K562 (cell line): Measurements from ENCODE around the gene PRSS53. TPM values are rescaled to one million over a fixed set of nuclear protein-coding genes. Genes with fewer than 3 reads are reported as not detected.

Experiments used
- ATAC-seq: fragments of 200-7000 bp; cut with Tn5 transposase; 3 replicates; pipeline ENCODE4 v1.9.1; 2020; ENCODE audit warnings: moderate library complexity
- BruUV-seq: library from RNA; stranded (reverse); fragments of 400-500 nt; replicated peaks from 2 replicates; lab custom pipeline; 2021; lab: Mats Ljungman, UMichigan
- CTCF ChIA-PET: fragments of 300-600 bp; formaldehyde crosslinking; extraction: SDS; loops from one replicate; lab custom pipeline; 2021; ENCODE audit warnings: low intra/inter-chr PET ratio; lab: Yijun Ruan, JAX
- POLR2A ChIA-PET: fragments of 300-600, 350-650 bp; sonication (Branson Sonifier 250); formaldehyde crosslinking; extraction: SDS; loops from one replicate; lab custom pipeline; 2021; ENCODE audit warnings: antibody characterized with exemption, inconsistent platforms; lab: Yijun Ruan, JAX
- DNase-seq, 4 experiments: peaks; one replicate each; pipeline versions ENCODE4 v3.0.0 to v3.0.0-alpha.2; 2011 to 2018; ENCODE audit warnings: low spot score in 3 of 4, mixed read lengths in 3 of 4; ENCODE audit errors: extremely low read depth in 1 of 4
- FAIRE-seq: peaks from 2 replicates; lab custom pipeline; 2011; peaks lifted over from hg19 to GRCh38; lab: Jason Lieb, UNC
- H2AFZ ChIP-seq: 2 replicates; pipeline ENCODE4 v1.6.0; 2011; ENCODE audit warnings: low read depth, low read length, control low read depth, inconsistent platforms
- H3K27ac ChIP-seq: fragments of 200-600 bp; 3 replicates; pipeline ENCODE4 v1.8.0; 2011; ENCODE audit warnings: low read depth, mild to moderate bottlenecking, control low read depth, inconsistent platforms, low read length, moderate library complexity, mixed read lengths; ENCODE audit errors: extremely low read depth
- H3K27me3 ChIP-seq, 2 experiments: fragments of 300-600 bp in 1 of 2; 2 replicates in 1 of 2; 3 replicates in 1 of 2; pipeline versions ENCODE4 v1.6.0 to v1.8.0; 2011; ENCODE audit warnings: inconsistent platforms in 2 of 2, low read length in 2 of 2, mild to moderate bottlenecking in 1 of 2, mixed read lengths in 1 of 2, moderate library complexity in 1 of 2; ENCODE audit not compliant: control insufficient read depth in 2 of 2, insufficient read depth in 2 of 2
- H3K36me3 ChIP-seq: fragments of 300-600 bp; 3 replicates; pipeline ENCODE4 v1.8.0; 2011; ENCODE audit warnings: mild to moderate bottlenecking, low read length, inconsistent platforms; ENCODE audit not compliant: control insufficient read depth, insufficient read depth
- H3K4me1 ChIP-seq, 2 experiments: fragments of 200-600 bp in 1 of 2; replicated peaks in 1 of 2; 2 replicates in 1 of 2; 3 replicates in 1 of 2; pipeline versions ENCODE4 v1.5.1 to v1.8.0; 2011; ENCODE audit warnings: inconsistent platforms in 2 of 2, low read length in 2 of 2, mild to moderate bottlenecking in 1 of 2, mixed read lengths in 1 of 2, moderate library complexity in 1 of 2; ENCODE audit not compliant: control insufficient read depth in 2 of 2, insufficient read depth in 2 of 2
- H3K4me2 ChIP-seq: 2 replicates; pipeline ENCODE4 v1.6.1; 2011; ENCODE audit warnings: low read length, control low read depth, inconsistent platforms, mixed read lengths; ENCODE audit not compliant: insufficient read depth
- H3K4me3 ChIP-seq: fragments of 200-600 bp; sonication (generic), shearing (Covaris generic); 2 replicates; pipeline ENCODE4 v1.5.1; 2016; ENCODE audit warnings: control low read depth, inconsistent platforms
- H3K79me2 ChIP-seq: fragments of 200-600 bp; 3 replicates; pipeline ENCODE4 v1.8.0; 2011; ENCODE audit warnings: low read length, inconsistent platforms; ENCODE audit not compliant: control insufficient read depth, insufficient read depth
- H3K9ac ChIP-seq, 2 experiments: 2 replicates each; pipeline versions ENCODE4 v1.6.0 to v1.6.1; 2011; ENCODE audit warnings: low read depth in 2 of 2, low read length in 2 of 2, control low read depth in 1 of 2, inconsistent platforms in 1 of 2, mild to moderate bottlenecking in 1 of 2, mixed read lengths in 1 of 2; ENCODE audit not compliant: insufficient read depth in 1 of 2
- H3K9me1 ChIP-seq: one replicate; pipeline ENCODE4 v1.6.0; 2011; ENCODE audit warnings: inconsistent platforms, mild to moderate bottlenecking, low read length, moderate library complexity; ENCODE audit not compliant: control insufficient read depth, insufficient read depth
- H3K9me3 ChIP-seq: replicated peaks from 2 replicates; pipeline ENCODE4 v1.5.1; 2011; ENCODE audit warnings: low read depth, low read length, inconsistent platforms; ENCODE audit not compliant: control insufficient read depth, insufficient read depth
- H4K20me1 ChIP-seq: replicated peaks from 2 replicates; pipeline ENCODE4 v1.6.1; 2011; ENCODE audit warnings: low read length, inconsistent platforms, mixed read lengths; ENCODE audit not compliant: control insufficient read depth, insufficient read depth
- ATF4 ChIP-seq: fragments of 450-650 bp; formaldehyde crosslinking; IDR thresholded peaks from 2 replicates; pipeline ENCODE4 v1.4.0; 2022; ENCODE audit warnings: mild to moderate bottlenecking, moderate library complexity
- CBX3 ChIP-seq, 2 experiments: IDR thresholded peaks; 1 replicate in 1 of 2; 2 replicates in 1 of 2; pipeline ENCODE4 v1.6.1; 2012; ENCODE audit warnings: inconsistent platforms in 2 of 2, low read length in 2 of 2, borderline replicate concordance in 1 of 2, control low read depth in 1 of 2
- CREBBP ChIP-seq: IDR thresholded peaks from one replicate; pipeline ENCODE4 v1.6.1; 2012; ENCODE audit warnings: low read depth, mild to moderate bottlenecking, control low read depth, inconsistent platforms, low read length
- ELF4 ChIP-seq: fragments of 450-650 bp; formaldehyde crosslinking; IDR thresholded peaks from 2 replicates; pipeline ENCODE4 v1.4.0; 2022; ENCODE audit warnings: missing genetic modification characterization
- FOXK1 ChIP-seq: sonication (generic); formaldehyde crosslinking; IDR thresholded peaks from 2 replicates; pipeline ENCODE4 v1.8.0; 2022; ENCODE audit warnings: missing genetic modification reagents, mild to moderate bottlenecking, borderline replicate concordance
- FOXP1 ChIP-seq: sonication (generic); formaldehyde crosslinking; IDR thresholded peaks from 2 replicates; pipeline ENCODE4 v1.8.0; 2022; ENCODE audit warnings: mild to moderate bottlenecking, missing genetic modification reagents
- HBP1 ChIP-seq: fragments of 450-650 bp; formaldehyde crosslinking; IDR thresholded peaks from 2 replicates; pipeline ENCODE4 v1.4.0; 2022; ENCODE audit warnings: missing genetic modification characterization
- MED1 ChIP-seq: sonication (generic); formaldehyde crosslinking; IDR thresholded peaks from 2 replicates; pipeline ENCODE4 v1.8.1; 2023; ENCODE audit warnings: missing genetic modification reagents, borderline replicate concordance
- RBBP5 ChIP-seq: fragments of 200-600 bp; sonication (generic); IDR thresholded peaks from 2 replicates; pipeline ENCODE4 v1.6.1; 2012; ENCODE audit warnings: borderline replicate concordance, mild to moderate bottlenecking, low read length, control low read depth, inconsistent platforms; ENCODE audit not compliant: insufficient read depth, poor library complexity, severe bottlenecking
- RBM34 ChIP-seq: fragments of 200-400 bp; formaldehyde crosslinking; IDR thresholded peaks from 2 replicates; pipeline ENCODE4 v1.6.1; 2018; ENCODE audit warnings: low read length, borderline replicate concordance; ENCODE audit not compliant: insufficient read depth
- TAF1 ChIP-seq: IDR thresholded peaks from 2 replicates; pipeline ENCODE4 v1.6.1; 2011; ENCODE audit warnings: mild to moderate bottlenecking, low read length, moderate library complexity; ENCODE audit not compliant: insufficient read depth, control insufficient read depth, severe bottlenecking; ENCODE audit errors: extremely low read depth
- TCF15 ChIP-seq: fragments of 250-450 bp; sonication (Bioruptor Pico); IDR thresholded peaks from 2 replicates; pipeline ENCODE4 v1.8.0; 2022; ENCODE audit warnings: moderate library complexity, mild to moderate bottlenecking, inconsistent platforms
- ZEB2 ChIP-seq: fragments of 450-650 bp; IDR thresholded peaks from 2 replicates; pipeline ENCODE4 v1.6.1; 2016
- ZNF830 ChIP-seq: fragments of 250-450 bp; sonication (Bioruptor Pico); IDR thresholded peaks from 2 replicates; pipeline ENCODE4 v1.5.0; 2021; ENCODE audit warnings: mild to moderate bottlenecking
- WGBS: fragments of 100-300 bp; shearing (Covaris generic); methylation state at CpG from one replicate; pipeline ENCODE4 v1.1.6; 2016; ENCODE audit warnings: low coverage, mixed read lengths; ENCODE audit not compliant: insufficient coverage; ENCODE audit errors: missing lambda C conversion rate; 5-methylcytosine and 5-hydroxymethylcytosine counted together
- in situ Hi-C: fragments of 300-500 bp; cut with MboI; formaldehyde crosslinking; loops from 4 replicates; pipeline ENCODE4 v1.15.0; 2018; ENCODE audit warnings: inconsistent platforms, mixed read lengths
- intact Hi-C: fragments of 100-400 bp; cut with micrococcal nuclease; formaldehyde crosslinking; loops from 2 replicates; pipeline ENCODE4 v1.14.2; 2022
- polyA plus RNA-seq, 8 experiments: library from polyadenylated mRNA; depleted of rRNA in 4 of 8; stranded (reverse) in 5 of 8; unstranded in 3 of 8; fragments of >200 nt; fragmentation: Nextera tagmentation in 2 of 8; fragmentation: Illumina TruSeq in 1 of 8; extraction: Ambion mirVana in 2 of 8; extraction: Trizol in 1 of 8; gene quantifications; 2 replicates each; pipeline versions ENCODE4 v1.2.1 to v1.2.3, GENCODE V29; 2011 to 2014; ENCODE audit warnings: inconsistent platforms in 1 of 8, missing spikeins in 1 of 8
- total RNA-seq, 7 experiments: library from RNA; depleted of rRNA in 6 of 7; stranded (reverse); fragments of >200 nt in 6 of 7; fragmentation: Illumina TruSeq in 2 of 7; extraction: Trizol in 2 of 7; gene quantifications; 2 replicates each; pipeline versions ENCODE4 v1.2.1 to v1.2.3, GENCODE V29; 2011 to 2021; ENCODE audit warnings: low replicate concordance in 1 of 7

Gene PRSS53
- total and polyA plus RNA-seq, 9 of the 15 experiments (the other 6 are each of a cell fraction or from before 2014, with no cell fraction given): 0.40 to 1.9 (median 0.78) TPM; not detected in 2

- no peak for TF ChIP-seq RBM34
- TF ChIP-seq CBX3 (IDR thresholded peaks at IDR 0.05; ENCODE audit: borderline replicate concordance in 1 of 2, low read length in 2 of 2): peak in 1 of 2 experiments; percentile 74; a peak in 1 of 3 replicates
- peak; percentile 94 for TF ChIP-seq ZEB2
- TF ChIP-seq ZNF830 (CRISPR knock-in tag): no peak
- TF ChIP-seq HBP1: no peak
Observed at GRCh38 chr16:31073970-31074813, 14.6 kb downstream of the PRSS53 start, which contains the start of the genes ZNF646 and ZNF668 (continued).

GRCh38 chr16:31073142-31073969, 15.4 kb downstream of the PRSS53 start:
- WGBS: under 1% methylated on average over 36 of the region's 83 CpGs
- Histone ChIP-seq H3K4me2 (peak overlapping the region; percentile 97), H3K4me1 (peaks cover 11 to 29% of the 10 kb centered on the region in 2 experiments; a peak in 4 of 5 replicates), H3K27ac (peak overlapping the region; percentile 88), H3K9me3 (no peaks in the 10 kb centered on the region), H3K36me3 (peaks cover 27% of the 10 kb centered on the region), H3K4me3 (peak overlapping the region; percentile 79), H3K79me2 (peaks cover 68% of the 10 kb centered on the region), H3K27me3 (no peaks in the 10 kb centered on the region), H3K9me1 (no peaks in the 10 kb centered on the region), H3K9ac (peak overlapping the region; percentile 86 to 94), H4K20me1 (no peaks in the 10 kb centered on the region; the same call in 1 of the 2 replicates), H2AFZ (peak overlapping the region; percentile 95)
- intact Hi-C loops (loop anchor here (5.0 kb wide), 1 partner anchor 81 kb away; no protein-coding TSS in a partner anchor), in situ Hi-C loops (no loop called here)
- ChIA-PET POLR2A (interaction anchor here (0.6 to 3.3 kb wide), 29 partner anchors 9 to 215 kb away, joined by 3 to 32 read pairs (median 4); partner anchors contain the start of genes FUS, HSD3B7, KAT8 and PRSS53), CTCF (interaction anchor here (0.6 kb wide), 1 partner anchor 19 kb away, joined by 3 read pairs; no protein-coding TSS in a partner anchor)
- ATAC-seq: peak; percentile 86
- DNase-seq: peak; percentile 86 to 94 (median 90)
- BruUV-seq: no TSS peak
- no peak for FAIRE-seq
- TF ChIP-seq MED1 (CRISPR knock-in tag): peak; percentile 26; the same call in 1 of the 2 replicates
- TF ChIP-seq CREBBP: no peak
- peak; percentile 96 for TF ChIP-seq RBBP5
- no peak for TF ChIP-seq TCF15
- peak; percentile 53 for TF ChIP-seq TAF1
- no peak for TF ChIP-seq FOXP1 (CRISPR knock-in tag)
- TF ChIP-seq FOXK1: peak; percentile 58; the same call in 1 of the 2 replicates
- 0 out of 2 replicates have a peak, but pooled peaks have one; percentile 19 for TF ChIP-seq ELF4
- no peak for TF ChIP-seq ATF4 (CRISPR knock-in tag)
